Mesothelial cell of epicardium (in vitro differentiated cells): Measurements from ENCODE around the gene INO80. TPM values are rescaled to one million over a fixed set of nuclear protein-coding genes. Genes with fewer than 3 reads are reported as not detected.

Experiments
- DNase-seq, 2 experiments: peaks; one replicate each; pipeline ENCODE4 v3.0.0; 2021; ENCODE audit warnings: low spot score in 2 of 2; ENCODE audit not compliant: unreplicated experiment in 2 of 2
- H3K27ac Mint-ChIP-seq: 2 replicates; pipeline ENCODE4 v1.8.0; 2021; ENCODE audit warnings: mixed read lengths
- H3K27me3 Mint-ChIP-seq: 2 replicates; pipeline ENCODE4 v1.8.0; 2021; ENCODE audit warnings: low read depth, mixed read lengths
- H3K36me3 Mint-ChIP-seq: 2 replicates; pipeline ENCODE4 v1.8.0; 2021; ENCODE audit warnings: mixed read lengths
- H3K4me1 Mint-ChIP-seq: 2 replicates; pipeline ENCODE4 v1.8.0; 2021; ENCODE audit warnings: mixed read lengths
- H3K4me3 Mint-ChIP-seq: 2 replicates; pipeline ENCODE4 v1.8.0; 2021; ENCODE audit warnings: mild to moderate bottlenecking, moderate library complexity, mixed read lengths
- H3K9me3 Mint-ChIP-seq: 2 replicates; pipeline ENCODE4 v1.8.0; 2021; ENCODE audit warnings: mixed read lengths
- total RNA-seq: library from RNA; stranded (reverse); gene quantifications from 3 replicates; pipeline ENCODE4 v1.2.1, GENCODE V29; 2021
- TF ChIP-seq, protein P1 (sequence below): fragments of 200-600 bp; sonication (generic); IDR thresholded peaks from one replicate; pipeline ENCODE4 v1.5.0; 2021; ENCODE audit warnings: antibody characterized with exemption; ENCODE audit not compliant: unreplicated experiment

Gene INO80
- total RNA-seq, 1 donor from 2014 or later, result 23.7 TPM

DNA sequence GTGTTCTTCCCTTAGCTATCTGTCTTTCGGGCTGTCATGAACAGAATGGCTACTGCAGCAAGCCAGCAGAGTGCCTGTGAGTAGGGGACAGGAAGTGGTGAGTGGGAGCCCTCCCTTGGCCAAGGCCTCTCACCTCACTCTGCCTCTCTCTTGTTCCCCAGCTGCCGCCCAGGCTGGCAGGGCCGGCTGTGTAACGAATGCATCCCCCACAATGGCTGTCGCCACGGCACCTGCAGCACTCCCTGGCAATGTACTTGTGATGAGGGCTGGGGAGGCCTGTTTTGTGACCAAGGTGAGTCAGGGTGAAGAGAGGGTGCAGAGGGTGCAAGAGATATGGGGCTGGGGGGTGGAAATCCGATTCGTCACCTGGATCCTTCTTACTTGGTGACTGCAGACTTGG is 183.9 kb downstream of the INO80 start:
- peaks cover 64% of the 10 kb centered on the region for H3K27me3 Mint-ChIP-seq
- peaks cover 29% of the 10 kb centered on the region for H3K4me1 Mint-ChIP-seq
- H3K9me3 Mint-ChIP-seq, result no peaks in the 10 kb centered on the region
- DNase-seq, result no peak
- TF ChIP-seq, protein P1, sequence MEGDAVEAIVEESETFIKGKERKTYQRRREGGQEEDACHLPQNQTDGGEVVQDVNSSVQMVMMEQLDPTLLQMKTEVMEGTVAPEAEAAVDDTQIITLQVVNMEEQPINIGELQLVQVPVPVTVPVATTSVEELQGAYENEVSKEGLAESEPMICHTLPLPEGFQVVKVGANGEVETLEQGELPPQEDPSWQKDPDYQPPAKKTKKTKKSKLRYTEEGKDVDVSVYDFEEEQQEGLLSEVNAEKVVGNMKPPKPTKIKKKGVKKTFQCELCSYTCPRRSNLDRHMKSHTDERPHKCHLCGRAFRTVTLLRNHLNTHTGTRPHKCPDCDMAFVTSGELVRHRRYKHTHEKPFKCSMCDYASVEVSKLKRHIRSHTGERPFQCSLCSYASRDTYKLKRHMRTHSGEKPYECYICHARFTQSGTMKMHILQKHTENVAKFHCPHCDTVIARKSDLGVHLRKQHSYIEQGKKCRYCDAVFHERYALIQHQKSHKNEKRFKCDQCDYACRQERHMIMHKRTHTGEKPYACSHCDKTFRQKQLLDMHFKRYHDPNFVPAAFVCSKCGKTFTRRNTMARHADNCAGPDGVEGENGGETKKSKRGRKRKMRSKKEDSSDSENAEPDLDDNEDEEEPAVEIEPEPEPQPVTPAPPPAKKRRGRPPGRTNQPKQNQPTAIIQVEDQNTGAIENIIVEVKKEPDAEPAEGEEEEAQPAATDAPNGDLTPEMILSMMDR, result no peak
- no peaks in the 10 kb centered on the region for H3K36me3 Mint-ChIP-seq
- H3K27ac Mint-ChIP-seq, result no peak overlapping the region
- H3K4me3 Mint-ChIP-seq, result no peak overlapping the region

DNA sequence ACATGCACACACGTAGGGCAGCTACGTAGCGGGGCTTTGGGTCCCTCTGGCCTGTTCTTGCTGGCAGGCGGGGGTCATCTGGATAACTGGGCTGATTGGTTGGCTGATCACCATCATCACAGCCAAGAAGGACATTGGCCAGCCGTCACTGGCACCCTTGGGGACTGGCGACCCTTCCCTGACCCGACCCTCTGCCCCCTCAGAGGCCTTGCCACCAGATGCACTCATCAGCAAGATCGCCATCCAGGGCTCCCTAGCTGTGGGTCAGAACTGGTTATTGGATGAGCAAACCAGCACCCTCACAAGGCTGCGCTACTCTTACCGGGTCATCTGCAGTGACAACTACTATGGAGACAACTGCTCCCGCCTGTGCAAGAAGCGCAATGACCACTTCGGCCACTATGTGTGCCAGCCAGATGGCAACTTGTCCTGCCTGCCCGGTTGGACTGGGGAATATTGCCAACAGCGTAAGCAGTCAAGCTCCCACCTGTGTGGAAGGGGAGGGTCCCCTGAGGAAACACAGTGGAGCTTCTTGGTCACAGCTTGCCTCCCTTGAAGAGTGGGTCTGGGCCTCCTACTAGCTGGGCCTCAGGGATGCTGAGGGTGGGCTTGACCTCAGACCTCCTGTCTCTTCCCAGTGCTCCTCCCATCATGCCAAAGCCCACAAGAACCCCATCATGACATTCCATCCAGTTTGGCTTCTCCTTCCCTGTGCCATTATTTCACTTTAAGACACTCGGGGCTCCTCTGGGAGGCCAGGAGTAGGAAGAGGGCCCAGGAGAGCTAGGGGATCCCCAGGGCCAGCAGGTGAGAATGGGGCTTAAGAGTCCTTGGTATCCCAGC is 184.6 kb downstream of the INO80 start:
- H3K9me3 Mint-ChIP-seq, result no peaks in the 10 kb centered on the region
- peak overlapping the region; percentile 66 for H3K4me3 Mint-ChIP-seq
- H3K4me1 Mint-ChIP-seq, result peaks cover 36% of the 10 kb centered on the region
- TF ChIP-seq, protein P1, result no peak
- H3K36me3 Mint-ChIP-seq, result no peaks in the 10 kb centered on the region
- no peak for DNase-seq
- H3K27me3 Mint-ChIP-seq, result peaks cover 70% of the 10 kb centered on the region
- no peak overlapping the region for H3K27ac Mint-ChIP-seq

DNA sequence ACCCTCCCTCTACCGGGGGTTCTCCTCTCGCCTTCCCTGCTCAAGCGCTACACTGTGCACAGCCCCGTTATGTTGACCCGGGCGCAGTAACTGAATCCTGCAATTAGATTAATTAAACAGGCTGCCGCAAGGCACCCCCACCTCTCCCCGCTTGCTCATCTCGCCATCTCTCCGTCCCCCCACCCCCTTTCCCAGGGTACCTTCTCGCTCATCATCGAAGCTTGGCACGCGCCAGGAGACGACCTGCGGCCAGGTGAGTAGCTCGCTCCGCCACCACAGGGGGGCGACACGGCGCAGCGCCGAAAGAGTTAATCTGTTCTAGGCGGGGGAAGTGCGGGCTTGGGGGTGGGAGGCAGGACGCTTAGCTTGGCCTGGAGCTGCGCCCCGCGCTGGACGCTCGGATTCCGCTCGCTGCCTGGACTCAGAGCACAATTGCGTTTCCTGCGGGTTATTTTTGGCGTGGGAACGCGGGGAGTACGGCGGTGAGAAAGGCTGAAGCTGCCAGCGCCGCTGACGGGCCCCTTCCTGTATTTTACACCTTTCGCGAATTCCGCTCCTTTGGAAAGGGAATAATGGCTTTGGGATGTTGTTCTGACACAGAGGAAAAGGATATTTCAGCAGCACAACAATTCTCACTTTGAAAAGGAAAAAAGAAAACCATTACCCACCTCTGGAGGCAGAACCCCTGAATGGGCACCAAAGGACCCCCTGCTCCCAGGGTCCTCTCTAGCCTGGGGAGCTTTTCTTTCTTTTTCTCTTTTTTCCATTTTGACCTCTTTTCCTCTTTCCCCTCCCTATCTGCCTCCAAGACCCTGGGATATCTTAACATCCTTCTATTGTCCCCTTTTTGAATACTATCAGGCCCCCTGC is 185.4 kb downstream of the INO80 start:
- TF ChIP-seq, protein P1, result peak; percentile 77
- no peaks in the 10 kb centered on the region for H3K36me3 Mint-ChIP-seq
- H3K27ac Mint-ChIP-seq, result no peak overlapping the region
- no peaks in the 10 kb centered on the region for H3K9me3 Mint-ChIP-seq
- peak overlapping the region; percentile 66 for H3K4me3 Mint-ChIP-seq
- H3K27me3 Mint-ChIP-seq, result peaks cover 79% of the 10 kb centered on the region
- H3K4me1 Mint-ChIP-seq, result peaks cover 39% of the 10 kb centered on the region
- peak in 1 of 2 experiments; percentile 74 for DNase-seq

DNA sequence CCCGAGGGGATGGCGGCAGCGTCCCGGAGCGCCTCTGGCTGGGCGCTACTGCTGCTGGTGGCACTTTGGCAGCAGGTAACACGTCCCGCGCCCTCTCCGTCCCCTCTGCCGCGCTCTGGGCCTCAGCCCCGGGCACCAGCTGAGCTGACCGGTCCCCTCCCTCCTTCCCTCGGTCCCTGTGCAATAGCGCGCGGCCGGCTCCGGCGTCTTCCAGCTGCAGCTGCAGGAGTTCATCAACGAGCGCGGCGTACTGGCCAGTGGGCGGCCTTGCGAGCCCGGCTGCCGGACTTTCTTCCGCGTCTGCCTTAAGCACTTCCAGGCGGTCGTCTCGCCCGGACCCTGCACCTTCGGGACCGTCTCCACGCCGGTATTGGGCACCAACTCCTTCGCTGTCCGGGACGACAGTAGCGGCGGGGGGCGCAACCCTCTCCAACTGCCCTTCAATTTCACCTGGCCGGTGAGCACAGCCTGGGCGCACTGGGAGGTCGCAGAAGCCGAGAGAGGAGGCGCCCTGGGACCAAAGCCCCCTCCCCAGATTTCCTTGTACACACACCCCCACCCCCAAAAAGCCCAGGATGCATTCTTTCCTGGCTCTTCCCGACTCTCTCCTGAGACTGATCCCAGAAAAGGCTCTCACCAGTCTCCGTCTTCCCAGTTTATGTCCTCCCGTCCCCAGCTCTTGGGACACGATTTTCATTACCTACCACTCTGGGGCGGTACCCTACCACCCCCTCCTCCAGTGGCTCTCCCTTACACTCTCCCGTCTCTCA is 186.2 kb downstream of the INO80 start:
- peak in 1 of 2 experiments; percentile 65 for DNase-seq
- TF ChIP-seq, protein P1, result no peak
- Mint-ChIP-seq H3K4me3 (peak overlapping the region; percentile 66), H3K36me3 (no peaks in the 10 kb centered on the region), H3K27ac (no peak overlapping the region), H3K9me3 (no peaks in the 10 kb centered on the region), H3K4me1 (peaks cover 45% of the 10 kb centered on the region), H3K27me3 (peaks cover 85% of the 10 kb centered on the region)

Other genes with a start within 250 kb of the INO80 start
- 3.4 to 4.4 TPM (median 3.4 TPM) in 3 replicates for gene RHOV, start 242.0 kb downstream of the INO80 start, total RNA-seq
- 30.1 to 31.2 TPM (median 30.5 TPM) in 3 replicates for gene VPS18, start 221.8 kb downstream of the INO80 start, total RNA-seq
- 0.20 to 0.31 TPM (median 0.24 TPM) in 3 replicates for gene DLL4, start 186.9 kb downstream of the INO80 start, total RNA-seq
- gene CHAC1, start 162.8 kb downstream of the INO80 start, total RNA-seq, result 2.7 to 3.2 TPM (median 3.1 TPM) in 3 replicates
- gene EXD1, start 114.5 kb upstream of the INO80 start, total RNA-seq, result not detected in 3 replicates
- 51.8 to 58.4 TPM (median 54.1 TPM) in 3 replicates for gene CHP1, start 115.0 kb upstream of the INO80 start, total RNA-seq
- 5.3 to 5.9 TPM (median 5.6 TPM) in 3 replicates for gene OIP5, start 216.3 kb upstream of the INO80 start, total RNA-seq
- 45.4 to 52.5 TPM (median 46.1 TPM) in 3 replicates for gene NUSAP1, start 216.6 kb upstream of the INO80 start, total RNA-seq